GM23338 (cell line): ENCODE results near the gene TRIM63.

Experiments used
- CREB1 ChIP-seq: fragments of 250-450 bp; sonication (Bioruptor Pico); IDR thresholded peaks from 2 replicates; pipeline ENCODE4 v1.5.0; 2020; ENCODE audit warnings: low read depth, mild to moderate bottlenecking, moderate library complexity
- CTCF ChIP-seq, 2 experiments: fragments of 200-600 bp in 1 of 2; sonication (generic) in 1 of 2; conservative IDR thresholded peaks; 2 replicates each; pipeline versions ENCODE4 v1.5.1 to v1.6.1; 2016 to 2017; ENCODE audit warnings: antibody characterized with exemption in 2 of 2, low read depth in 2 of 2, mild to moderate bottlenecking in 2 of 2, moderate library complexity in 1 of 2
- ETS1 ChIP-seq: IDR thresholded peaks from 2 replicates; pipeline ENCODE4 v1.6.1; 2016; ENCODE audit warnings: antibody characterized with exemption
- EZH2 ChIP-seq: fragments of 200-600 bp; sonication (generic); IDR thresholded peaks from one replicate; pipeline ENCODE4 v1.8.0; 2017; ENCODE audit warnings: antibody characterized with exemption, mild to moderate bottlenecking, low read depth; ENCODE audit not compliant: unreplicated experiment
- EZH2phosphoT487 ChIP-seq: fragments of 200-600 bp; sonication (generic); IDR thresholded peaks from one replicate; pipeline ENCODE4 v1.8.1; 2018; ENCODE audit warnings: antibody characterized with exemption; ENCODE audit not compliant: unreplicated experiment
- JUNB ChIP-seq: IDR thresholded peaks from one replicate; pipeline ENCODE4 v1.6.1; 2016; ENCODE audit warnings: antibody characterized with exemption; ENCODE audit not compliant: unreplicated experiment
- POLR2AphosphoS5 ChIP-seq: IDR thresholded peaks from 2 replicates; pipeline ENCODE4 v1.6.1; 2016; ENCODE audit warnings: antibody characterized with exemption, low read depth
- REST ChIP-seq: IDR thresholded peaks from one replicate; pipeline ENCODE4 v1.6.1; 2018; ENCODE audit warnings: antibody characterized with exemption; ENCODE audit not compliant: unreplicated experiment

- TF ChIP-seq CTCF (conservative IDR thresholded peaks at IDR 0.05; ENCODE audit: low read depth in 2 of 2) (no peak), EZH2 (no peak), POLR2AphosphoS5 (no peak), JUNB (no peak), REST (no peak), ETS1 (no peak), EZH2phosphoT487 (no peak), CREB1 (CRISPR knock-in tag) (no peak)
These were observed 2.5 kb upstream of the TRIM63 start for GRCh38 chr1:26069941-26070295.
